ELR (cell line): ENCODE results near the gene ITGA7.

Experiments used
- DNase-seq: peaks from one replicate; pipeline ENCODE4 v3.0.0-alpha.2; 2015; ENCODE audit warnings: low read depth

Gene ITGA7

GRCh38 chr12:55641595-55641994, 66.1 kb downstream of the ITGA7 start:
- no peak for DNase-seq

GRCh38 chr12:55637467-55637866, 70.2 kb downstream of the ITGA7 start:
- DNase-seq: no peak

GRCh38 chr12:55636853-55637252, 70.9 kb downstream of the ITGA7 start, which contains the start of gene OR10P1:
TSS of gene OR10P1 (plus strand) at chr12:55636892. CDS start at chr12:55636892, 0 bp downstream.
- DNase-seq: no peak

GRCh38 chr12:55636116-55636655, 71.5 kb downstream of the ITGA7 start:
- DNase-seq: no peak
